ENCODE data around the gene GPSM1. TPM values are rescaled to one million over a fixed set of nuclear protein-coding genes. Genes with fewer than 3 reads are reported as not detected.

The GPSM1 gene
- total RNA-seq, 2 donors from 2014 or later, result 15.8 to 23.1 TPM

DNA sequence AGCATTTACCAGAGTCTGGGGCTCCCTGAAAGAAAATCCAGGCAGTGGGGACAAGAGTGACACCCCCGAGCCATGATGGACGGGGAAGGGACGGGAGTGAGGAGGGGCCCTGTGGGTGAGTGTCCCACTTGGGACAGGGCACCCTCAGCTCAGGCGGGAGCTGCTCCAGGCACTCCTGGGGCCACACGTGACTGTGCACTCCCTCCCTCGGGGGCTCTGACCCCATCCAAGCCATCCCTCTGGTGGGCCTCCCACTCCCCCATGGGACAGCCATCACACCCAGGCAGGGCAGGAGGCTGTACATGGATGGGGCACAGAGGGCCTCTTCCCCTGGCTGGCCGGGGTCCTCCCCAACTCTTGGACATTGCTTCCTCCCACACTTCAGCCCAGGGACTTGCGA is 49.1 kb downstream of the GPSM1 start:
- ATAC-seq (no peak), DNase-seq (no peak)
- TF ChIP-seq, protein P1, sequence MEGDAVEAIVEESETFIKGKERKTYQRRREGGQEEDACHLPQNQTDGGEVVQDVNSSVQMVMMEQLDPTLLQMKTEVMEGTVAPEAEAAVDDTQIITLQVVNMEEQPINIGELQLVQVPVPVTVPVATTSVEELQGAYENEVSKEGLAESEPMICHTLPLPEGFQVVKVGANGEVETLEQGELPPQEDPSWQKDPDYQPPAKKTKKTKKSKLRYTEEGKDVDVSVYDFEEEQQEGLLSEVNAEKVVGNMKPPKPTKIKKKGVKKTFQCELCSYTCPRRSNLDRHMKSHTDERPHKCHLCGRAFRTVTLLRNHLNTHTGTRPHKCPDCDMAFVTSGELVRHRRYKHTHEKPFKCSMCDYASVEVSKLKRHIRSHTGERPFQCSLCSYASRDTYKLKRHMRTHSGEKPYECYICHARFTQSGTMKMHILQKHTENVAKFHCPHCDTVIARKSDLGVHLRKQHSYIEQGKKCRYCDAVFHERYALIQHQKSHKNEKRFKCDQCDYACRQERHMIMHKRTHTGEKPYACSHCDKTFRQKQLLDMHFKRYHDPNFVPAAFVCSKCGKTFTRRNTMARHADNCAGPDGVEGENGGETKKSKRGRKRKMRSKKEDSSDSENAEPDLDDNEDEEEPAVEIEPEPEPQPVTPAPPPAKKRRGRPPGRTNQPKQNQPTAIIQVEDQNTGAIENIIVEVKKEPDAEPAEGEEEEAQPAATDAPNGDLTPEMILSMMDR (IDR thresholded peaks at IDR 0.05), result no peak
- no peak for TF ChIP-seq POLR2A (IDR thresholded peaks at IDR 0.05)
- no peak overlapping the region for H3K4me3 ChIP-seq
- H3K36me3 ChIP-seq (replicated peaks in 1 of 2; ENCODE audit: insufficient read depth in 1 of 2, low read depth in 2 of 2), result peaks cover 0 to 4% of the 10 kb centered on the region in 2 donors
- whole genome bisulfite sequencing, 2 donors, result 40 to 81% methylated on average over 1 to 8 of the region's 8 CpGs
- peaks cover 18% of the 10 kb centered on the region for H3K4me1 ChIP-seq
- intact Hi-C loops (cut with DNase I), result no loop called here
- no peaks in the 10 kb centered on the region for H3K27me3 ChIP-seq
- H3K27ac ChIP-seq, result no peak overlapping the region
- no peaks in the 10 kb centered on the region for H3K9me3 ChIP-seq

DNA sequence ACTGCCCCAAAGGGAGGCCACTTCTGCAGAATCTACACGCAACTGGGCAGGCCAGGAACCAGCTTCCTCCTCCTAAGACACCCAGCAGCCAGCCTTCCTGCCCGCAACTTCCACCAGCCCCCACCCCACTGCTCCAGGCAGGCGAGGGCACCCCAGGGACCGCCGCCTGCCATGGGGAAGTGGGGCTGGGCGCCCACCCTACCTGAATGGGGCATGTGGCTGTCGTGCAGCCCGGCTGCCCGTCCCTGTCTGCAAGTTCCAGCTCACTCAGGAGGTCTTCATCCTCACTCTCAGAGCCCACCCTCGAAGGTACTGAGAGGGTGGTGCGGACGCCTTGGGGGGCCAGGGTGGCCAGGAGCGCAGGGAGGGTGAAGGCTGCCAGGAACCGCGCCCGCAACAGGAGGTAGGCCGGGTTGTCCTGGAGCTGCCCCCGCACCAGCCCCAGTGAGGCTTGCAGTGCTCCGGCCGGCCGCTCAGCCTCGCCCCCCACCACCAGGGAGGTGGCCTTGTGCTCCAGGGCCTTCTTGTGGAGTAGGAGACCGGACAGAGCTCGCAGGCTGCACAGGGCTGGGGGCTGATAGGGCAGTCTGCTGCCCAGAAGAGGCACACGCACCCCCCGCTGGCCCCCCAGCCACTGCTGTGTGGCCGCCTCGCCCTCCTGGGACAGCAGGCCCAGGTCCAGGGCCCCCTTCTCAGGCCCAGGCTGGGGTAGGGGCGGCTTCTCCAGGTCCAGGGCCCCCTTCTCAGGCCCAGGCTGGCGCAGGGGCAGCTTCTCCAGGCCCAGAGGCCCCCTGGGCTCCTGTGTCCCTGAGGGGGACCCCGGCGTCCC is 50.2 kb downstream of the GPSM1 start:
- no peak for DNase-seq
- TF ChIP-seq, protein P1 (IDR thresholded peaks at IDR 0.05), result no peak
- TF ChIP-seq POLR2A (IDR thresholded peaks at IDR 0.05), result no peak
- no peaks in the 10 kb centered on the region for H3K9me3 ChIP-seq
- peaks cover under 1 to 4% of the 10 kb centered on the region in 2 donors for H3K36me3 ChIP-seq (replicated peaks in 1 of 2; ENCODE audit: insufficient read depth in 1 of 2, low read depth in 2 of 2)
- H3K27ac ChIP-seq, result no peak overlapping the region
- no peak for ATAC-seq
- intact Hi-C loops (cut with DNase I), result no loop called here
- peaks cover 12% of the 10 kb centered on the region for H3K4me1 ChIP-seq
- no peak overlapping the region for H3K4me3 ChIP-seq
- 83 to 94% methylated on average over 7 to 26 of the region's 32 CpGs for WGBS, 2 donors
- H3K27me3 ChIP-seq, result no peaks in the 10 kb centered on the region

DNA sequence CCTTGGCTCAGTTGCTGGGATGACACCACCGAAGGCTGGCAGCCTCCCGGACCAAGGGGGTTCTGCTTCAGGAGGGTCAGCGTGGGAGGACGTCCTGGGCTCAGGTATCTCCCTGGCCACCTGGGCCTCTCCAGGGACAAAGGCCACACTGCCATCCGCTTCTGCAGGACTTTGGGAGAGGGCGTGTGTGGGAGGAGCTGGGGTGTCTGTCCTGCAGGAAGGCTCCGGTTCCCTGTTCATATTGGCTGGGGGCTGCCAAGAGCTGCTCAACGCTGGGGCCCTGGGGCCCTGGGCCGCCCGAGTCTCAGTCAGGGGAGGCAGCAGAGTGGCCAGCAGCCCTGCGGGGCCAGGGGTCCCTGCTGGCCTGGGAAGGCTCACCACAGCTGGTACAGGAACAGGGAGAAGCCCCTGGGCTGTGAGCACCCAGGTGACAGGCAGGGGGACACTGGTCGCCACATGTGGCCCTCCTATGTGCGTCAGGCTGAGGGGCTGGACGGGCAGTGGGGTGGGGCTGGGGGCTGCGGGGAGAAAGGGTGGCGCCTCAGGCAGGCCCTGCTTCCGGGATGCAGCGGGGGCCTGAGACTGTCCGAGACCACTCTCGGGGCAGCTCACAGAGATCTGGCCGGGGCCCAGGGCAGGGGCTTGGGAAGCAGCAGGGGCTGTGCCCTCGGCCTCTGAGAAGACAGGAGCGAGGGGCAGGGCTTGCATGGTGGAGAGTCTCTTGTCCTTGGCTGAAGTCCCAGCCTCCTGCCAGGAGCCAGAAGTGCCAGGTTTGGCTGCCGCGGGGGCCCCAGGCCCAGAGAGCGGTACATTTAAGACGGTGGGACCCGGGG is 51.0 kb downstream of the GPSM1 start:
- H3K36me3 ChIP-seq (replicated peaks in 1 of 2; ENCODE audit: insufficient read depth in 1 of 2, low read depth in 2 of 2), result peaks cover 4 to 9% of the 10 kb centered on the region in 2 donors
- ATAC-seq (no peak), DNase-seq (no peak)
- no peaks in the 10 kb centered on the region for H3K27me3 ChIP-seq
- 79 to 88% methylated on average over 15 to 25 of the region's 28 CpGs for WGBS, 2 donors
- peaks cover 4% of the 10 kb centered on the region for H3K4me1 ChIP-seq
- TF ChIP-seq, protein P1 (IDR thresholded peaks at IDR 0.05), result no peak
- no peak for TF ChIP-seq POLR2A (IDR thresholded peaks at IDR 0.05)
- H3K9me3 ChIP-seq, result no peaks in the 10 kb centered on the region
- intact Hi-C loops (cut with DNase I), result no loop called here
- no peak overlapping the region for H3K27ac ChIP-seq
- H3K4me3 ChIP-seq, result no peak overlapping the region

DNA sequence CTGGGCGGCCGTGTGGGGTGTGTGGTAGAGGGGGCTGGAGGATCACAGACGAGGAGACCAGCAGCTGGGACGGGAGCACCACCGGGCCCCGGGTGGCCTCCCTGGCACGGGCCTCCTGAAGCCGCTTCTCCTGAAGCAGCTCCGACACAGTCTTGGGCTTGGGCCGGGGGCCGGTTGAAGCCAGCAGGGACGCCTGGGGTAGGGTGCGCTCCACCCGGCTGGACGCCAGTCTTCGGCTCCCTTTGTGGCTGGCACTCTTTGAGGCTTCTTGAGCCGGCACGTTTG is 51.6 kb downstream of the GPSM1 start:
- DNase-seq (no peak), ATAC-seq (no peak)
- 80 to 91% methylated on average over 4 to 18 of the region's 18 CpGs for WGBS, 2 donors
- Histone ChIP-seq H3K4me3 (no peak overlapping the region), H3K4me1 (no peaks in the 10 kb centered on the region), H3K36me3 (replicated peaks in 1 of 2; ENCODE audit: insufficient read depth in 1 of 2, low read depth in 2 of 2) (peaks cover 4 to 10% of the 10 kb centered on the region in 2 donors), H3K27me3 (no peaks in the 10 kb centered on the region), H3K9me3 (no peaks in the 10 kb centered on the region), H3K27ac (no peak overlapping the region)
- TF ChIP-seq POLR2A (IDR thresholded peaks at IDR 0.05), result no peak
- TF ChIP-seq, protein P1 (IDR thresholded peaks at IDR 0.05), result no peak
- intact Hi-C loops (cut with DNase I), result no loop called here
